ENCODE data around the gene ATG9B.

GRCh38 chr7:150979713-150980390 is 44.4 kb downstream of the ATG9B start:
- TF ChIP-seq CREM (IDR thresholded peaks at IDR 0.05; ENCODE audit: low read depth) (no peak), CTCF (IDR thresholded peaks at IDR 0.05 in 2 of 3, conservative IDR thresholded peaks at IDR 0.05 in 1 of 3; ENCODE audit: insufficient read depth in 2 of 3, low read depth in 1 of 3, low read length in 3 of 3) (no peak), KLF1 (tag; IDR thresholded peaks at IDR 0.05) (no peak), MTA1 (IDR thresholded peaks at IDR 0.05; ENCODE audit: borderline replicate concordance) (no peak), MLLT1 (IDR thresholded peaks at IDR 0.05) (no peak), EZH2 (IDR thresholded peaks at IDR 0.05; ENCODE audit: borderline replicate concordance, low read depth, low read length) (no peak), POLR2A (conservative IDR thresholded peaks at IDR 0.05) (no peak), POLR2AphosphoS5 (IDR thresholded peaks at IDR 0.05; ENCODE audit: control insufficient read depth, insufficient read depth, low read depth, low read length) (no peak), RBM25 (IDR thresholded peaks at IDR 0.05; ENCODE audit: low read depth, low read length, severe bottlenecking) (no peak)
